ENCODE results near the gene TRAF3IP1.

DNA sequence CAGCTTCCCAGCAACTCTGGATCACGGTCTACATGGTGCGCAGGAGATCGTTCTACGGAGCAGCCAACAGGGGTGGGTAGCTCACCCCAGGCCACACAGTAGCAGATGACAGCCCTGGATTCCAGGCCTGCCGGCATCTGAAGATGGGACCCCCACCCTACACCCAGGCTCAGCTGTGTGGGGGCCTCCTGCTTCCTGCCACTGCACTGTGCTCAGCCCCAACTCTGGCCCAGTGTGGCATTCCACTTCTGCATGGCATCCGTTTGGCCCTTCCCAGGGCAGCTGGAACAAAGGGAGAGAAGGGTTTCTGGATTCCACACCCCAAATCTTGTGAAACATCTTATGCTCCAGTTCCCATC lies 41.0 kb upstream of the TRAF3IP1 start:
- TF ChIP-seq POLR2A (IDR thresholded peaks at IDR 0.05) = no peak
- TF ChIP-seq CTCF (IDR thresholded peaks at IDR 0.05) = no peak
